Activated T-cell treated with anti-CD3 and anti-CD28 coated beads, Interleukin-2, amount 50 U/mL, for 48 hours (primary cell): Measurements from ENCODE around the gene HPRT1.

Source experiments
- DNase-seq, 2 experiments: peaks; one replicate each; pipeline ENCODE4 v3.0.0-alpha.2; 2020

HPRT1 gene

GRCh38 chrX:134544513-134545151, 84.7 kb downstream of the HPRT1 start:
- DNase-seq: no peak

DNA sequence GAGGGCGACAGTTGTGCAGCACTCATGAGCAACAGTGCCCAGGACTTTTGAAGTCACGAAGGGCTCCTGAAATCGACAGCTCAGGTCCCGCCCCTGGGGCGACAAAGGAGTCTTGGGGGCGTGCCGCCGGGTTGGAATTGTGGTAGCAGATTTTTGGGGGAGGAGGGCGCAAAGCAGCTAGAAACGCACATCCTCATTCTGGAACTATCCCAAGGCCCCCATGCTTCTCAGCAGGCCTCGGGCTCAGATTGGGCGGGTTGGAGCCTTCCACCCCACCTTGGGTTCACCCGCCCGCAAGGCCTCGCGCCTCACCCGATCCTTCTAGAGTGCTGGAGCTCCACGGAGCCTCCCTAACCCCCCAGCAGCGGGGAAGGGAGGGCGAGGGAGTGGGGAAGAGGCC, 85.5 kb downstream of the HPRT1 start:
- DNase-seq: no peak

DNA sequence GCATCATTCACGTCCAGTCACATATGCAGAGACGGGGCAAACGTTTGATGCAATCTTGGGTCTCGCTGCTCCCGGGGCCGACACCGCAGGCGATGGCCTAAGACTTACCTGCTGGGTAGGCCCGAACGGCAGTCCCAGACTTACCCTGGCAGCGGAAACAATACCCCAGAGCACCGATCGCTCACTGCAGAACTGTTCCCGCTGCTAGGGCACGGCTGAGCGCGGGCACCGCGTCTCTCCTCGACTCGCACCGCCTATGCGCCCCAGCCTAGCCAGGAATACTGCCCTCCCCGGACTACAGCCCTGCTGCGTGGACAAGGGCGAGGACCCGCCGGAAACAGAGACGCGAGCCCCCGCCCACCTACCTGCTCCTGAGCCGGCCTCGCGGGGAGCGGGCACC, 86.2 kb downstream of the HPRT1 start:
- DNase-seq: no peak

DNA sequence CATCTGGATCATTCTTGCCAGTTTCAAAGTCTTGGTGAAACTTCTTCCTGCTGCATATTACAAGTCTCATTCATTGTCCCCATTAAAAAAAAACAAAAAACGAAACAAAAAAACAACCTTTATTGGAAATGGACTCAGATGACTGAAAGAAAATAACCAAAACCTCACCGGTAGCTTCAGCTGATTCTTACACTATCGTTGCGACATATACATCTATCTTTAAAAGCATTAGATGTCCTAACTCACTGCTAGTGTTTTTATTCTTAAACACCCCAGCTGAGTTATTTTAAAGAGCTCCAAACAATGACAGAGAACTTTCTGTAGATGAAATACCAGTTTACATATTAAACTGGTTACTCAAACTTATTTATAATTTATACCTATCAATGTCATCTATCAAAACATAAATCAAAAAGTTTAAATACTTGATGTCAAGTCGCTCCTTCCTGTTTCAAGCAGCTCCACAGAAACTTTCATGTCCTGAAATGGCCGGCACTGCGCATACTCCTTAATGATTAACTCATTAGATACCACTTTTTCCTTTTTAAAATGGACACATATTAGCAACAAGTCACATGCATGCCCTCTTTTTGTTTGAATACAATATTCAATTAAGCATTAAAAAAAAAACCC, 87.2 kb downstream of the HPRT1 start:
- DNase-seq: no peak

DNA sequence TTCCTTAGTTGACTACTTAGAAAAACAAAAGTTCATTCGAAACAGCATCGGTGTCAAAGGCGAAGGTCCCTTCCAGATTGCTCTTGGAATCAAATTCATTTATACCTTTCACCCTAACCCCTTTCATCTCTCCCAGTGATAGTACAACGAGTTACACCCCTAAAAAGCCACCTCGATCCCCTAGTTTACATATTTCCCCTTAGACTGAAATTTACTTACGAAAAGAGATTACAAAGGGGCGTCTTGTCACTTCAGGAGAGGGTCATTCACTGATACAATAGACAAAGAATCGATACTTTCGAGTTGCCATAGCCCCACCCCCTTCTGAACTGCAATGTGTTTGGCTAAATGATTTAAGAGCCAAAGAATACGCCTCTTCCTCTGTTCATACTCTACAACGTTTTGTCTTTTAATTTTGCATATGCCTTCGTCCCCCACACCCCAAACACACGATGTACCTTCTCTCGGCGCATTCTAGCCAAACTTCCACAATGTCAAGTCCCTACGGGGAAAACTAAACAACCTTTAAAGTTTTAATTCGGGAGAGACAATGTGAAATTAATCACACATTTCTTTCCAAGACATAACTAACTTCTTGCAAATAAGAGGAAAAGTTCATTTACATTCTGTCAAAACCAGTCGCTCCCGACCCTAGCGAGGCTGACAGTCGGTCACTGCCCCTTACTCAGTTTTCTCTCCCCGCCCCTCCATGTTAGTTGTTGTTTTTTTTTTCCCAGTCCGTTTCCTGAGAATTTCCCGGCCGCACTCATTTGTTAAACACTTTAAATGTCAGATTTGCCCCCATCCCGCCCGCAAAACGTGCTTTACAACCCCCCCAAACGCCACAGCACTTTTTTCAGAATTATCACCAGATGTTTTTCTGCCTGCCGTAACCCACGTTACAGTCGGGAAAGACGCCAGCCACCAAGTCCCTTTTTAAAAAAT, 88.6 kb downstream of the HPRT1 start:
- DNase-seq: no peak
